ENCODE measurements around the gene JCAD. TPM values are rescaled to one million over a fixed set of nuclear protein-coding genes. Genes with fewer than 3 reads are reported as not detected.

JCAD gene
- total RNA-seq, 4 donors from 2014 or later = 25.6 to 99.1 (median 49.9) TPM

- Histone ChIP-seq H3K4me1 (no peaks in the 10 kb centered on the region), H3K27me3 (no peaks in the 10 kb centered on the region), H3K27ac (no peak overlapping the region), H3K9me3 (no peaks in the 10 kb centered on the region), H3K36me3 (no peaks in the 10 kb centered on the region), H3K4me3 (no peak overlapping the region)
- DNase-seq = no peak
- TF ChIP-seq, protein P1, sequence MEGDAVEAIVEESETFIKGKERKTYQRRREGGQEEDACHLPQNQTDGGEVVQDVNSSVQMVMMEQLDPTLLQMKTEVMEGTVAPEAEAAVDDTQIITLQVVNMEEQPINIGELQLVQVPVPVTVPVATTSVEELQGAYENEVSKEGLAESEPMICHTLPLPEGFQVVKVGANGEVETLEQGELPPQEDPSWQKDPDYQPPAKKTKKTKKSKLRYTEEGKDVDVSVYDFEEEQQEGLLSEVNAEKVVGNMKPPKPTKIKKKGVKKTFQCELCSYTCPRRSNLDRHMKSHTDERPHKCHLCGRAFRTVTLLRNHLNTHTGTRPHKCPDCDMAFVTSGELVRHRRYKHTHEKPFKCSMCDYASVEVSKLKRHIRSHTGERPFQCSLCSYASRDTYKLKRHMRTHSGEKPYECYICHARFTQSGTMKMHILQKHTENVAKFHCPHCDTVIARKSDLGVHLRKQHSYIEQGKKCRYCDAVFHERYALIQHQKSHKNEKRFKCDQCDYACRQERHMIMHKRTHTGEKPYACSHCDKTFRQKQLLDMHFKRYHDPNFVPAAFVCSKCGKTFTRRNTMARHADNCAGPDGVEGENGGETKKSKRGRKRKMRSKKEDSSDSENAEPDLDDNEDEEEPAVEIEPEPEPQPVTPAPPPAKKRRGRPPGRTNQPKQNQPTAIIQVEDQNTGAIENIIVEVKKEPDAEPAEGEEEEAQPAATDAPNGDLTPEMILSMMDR (IDR thresholded peaks at IDR 0.05) = no peak
- TF ChIP-seq POLR2A (IDR thresholded peaks at IDR 0.05) = no peak
- intact Hi-C loops (cut with DNase I; ENCODE audit: low total_unique reads) = no loop called here
These were observed 36.8 kb downstream of the JCAD start for GRCh38 chr10:30022590-30022989.

- Histone ChIP-seq H3K27ac (no peak overlapping the region), H3K36me3 (no peaks in the 10 kb centered on the region), H3K9me3 (no peaks in the 10 kb centered on the region), H3K4me1 (peaks cover 0 to 7% of the 10 kb centered on the region in 2 donors), H3K27me3 (no peaks in the 10 kb centered on the region), H3K4me3 (no peak overlapping the region)
- intact Hi-C loops (cut with DNase I; ENCODE audit: low total_unique reads) = no loop called here
- TF ChIP-seq, protein P1 (IDR thresholded peaks at IDR 0.05) = no peak
- TF ChIP-seq POLR2A (IDR thresholded peaks at IDR 0.05) = no peak
- no peak for DNase-seq
These were observed 39.9 kb downstream of the JCAD start for GRCh38 chr10:30019468-30019867.

DNA sequence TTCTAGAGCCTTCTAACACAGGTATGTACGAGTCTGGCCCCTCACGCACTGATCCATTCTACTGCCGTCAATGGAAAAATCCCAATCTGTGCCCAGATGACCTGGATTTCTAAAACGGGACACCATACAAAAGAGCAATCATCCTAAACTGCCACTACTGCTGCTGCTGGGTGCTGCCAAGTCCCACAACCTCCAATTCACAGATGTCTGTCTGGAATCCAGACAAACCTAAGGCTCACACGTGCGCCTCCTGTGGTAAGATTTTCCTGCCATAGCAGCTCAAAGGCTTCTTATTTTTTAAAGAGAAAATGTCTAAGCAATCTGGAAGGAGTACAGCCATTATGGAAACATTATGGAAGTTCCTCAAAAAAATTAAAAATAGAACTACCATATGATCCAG lies 40.9 kb downstream of the JCAD start:
- Histone ChIP-seq H3K27me3 (no peaks in the 10 kb centered on the region), H3K27ac (peak overlapping the region; percentile 25 to 32), H3K9me3 (no peaks in the 10 kb centered on the region), H3K4me3 (no peak overlapping the region), H3K36me3 (no peaks in the 10 kb centered on the region), H3K4me1 (peaks cover 0 to 7% of the 10 kb centered on the region in 2 donors)
- intact Hi-C loops (cut with DNase I; ENCODE audit: low total_unique reads) = no loop called here
- no peak for TF ChIP-seq POLR2A (IDR thresholded peaks at IDR 0.05)
- TF ChIP-seq, protein P1 (IDR thresholded peaks at IDR 0.05) = no peak
- no peak for DNase-seq

DNA sequence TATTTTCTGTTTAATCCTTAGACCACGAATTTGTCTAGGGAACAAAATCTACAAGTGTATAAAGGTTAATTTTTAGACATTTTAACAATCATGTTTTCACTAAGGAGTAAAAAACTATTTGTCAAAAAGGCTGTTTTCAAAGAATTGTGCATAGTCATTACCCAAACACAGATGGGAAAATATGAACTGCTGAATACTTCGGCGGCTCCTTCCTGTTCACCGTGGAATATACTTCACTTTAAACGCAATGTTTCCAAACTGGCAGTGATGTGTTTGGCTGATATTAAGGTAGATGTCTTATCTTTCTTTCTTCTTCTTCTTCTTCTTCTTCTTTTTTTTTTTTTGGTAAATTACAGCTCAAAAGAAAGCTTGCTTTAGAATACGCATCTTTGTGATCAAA lies 41.4 kb downstream of the JCAD start:
- TF ChIP-seq, protein P1 (IDR thresholded peaks at IDR 0.05) = no peak
- TF ChIP-seq POLR2A (IDR thresholded peaks at IDR 0.05) = no peak
- H3K27ac ChIP-seq = peak overlapping the region; percentile 25 to 32
- H3K4me3 ChIP-seq = no peak overlapping the region
- H3K4me1 ChIP-seq = peaks cover 0 to 7% of the 10 kb centered on the region in 2 donors
- no peaks in the 10 kb centered on the region for H3K36me3 ChIP-seq
- no peak for DNase-seq
- intact Hi-C loops (cut with DNase I; ENCODE audit: low total_unique reads) = no loop called here
- H3K9me3 ChIP-seq = no peaks in the 10 kb centered on the region
- H3K27me3 ChIP-seq = no peaks in the 10 kb centered on the region

- Histone ChIP-seq H3K27me3 (no peaks in the 10 kb centered on the region), H3K36me3 (no peaks in the 10 kb centered on the region), H3K4me1 (peaks cover 0 to 7% of the 10 kb centered on the region in 2 donors), H3K27ac (peak overlapping the region; percentile 25 to 32), H3K4me3 (no peak overlapping the region), H3K9me3 (no peaks in the 10 kb centered on the region)
- intact Hi-C loops (cut with DNase I; ENCODE audit: low total_unique reads) = no loop called here
- no peak for DNase-seq
- TF ChIP-seq POLR2A (IDR thresholded peaks at IDR 0.05) = no peak
- TF ChIP-seq, protein P1 (IDR thresholded peaks at IDR 0.05) = no peak
These were observed 41.8 kb downstream of the JCAD start for GRCh38 chr10:30017556-30017955.

All from uterus (tissue), 4 donors.